Panc1 (cell line): ENCODE results near the gene NRCAM. TPM values are rescaled to one million over a fixed set of nuclear protein-coding genes. Genes with fewer than 3 reads are reported as not detected.

ENCODE experiments used
- ATAC-seq: fragments of 200-7000 bp; cut with Tn5 transposase; 2 replicates; pipeline ENCODE4 v1.9.1; 2020; ENCODE audit warnings: mild to moderate bottlenecking, moderate library complexity
- BruUV-seq: library from RNA; stranded (reverse); fragments of 400-500 nt; replicated peaks from 2 replicates; lab custom pipeline; 2021; lab: Mats Ljungman, UMichigan
- CTCF ChIA-PET: fragments of 300-600 bp; sonication (Branson Sonifier 250); formaldehyde crosslinking; loops from one replicate; lab custom pipeline; 2022; ENCODE audit warnings: antibody characterized with exemption; lab: Charles Lee
- POLR2A ChIA-PET: fragments of 300-600 bp; sonication (Branson Sonifier 250); formaldehyde crosslinking; loops from one replicate; lab custom pipeline; 2022; ENCODE audit warnings: antibody characterized with exemption; lab: Charles Lee
- DNase-seq: peaks from one replicate; pipeline ENCODE4 v3.0.0-alpha.2; 2010; ENCODE audit warnings: low read depth, low spot score
- H3K27ac ChIP-seq: 2 replicates; pipeline ENCODE4 v1.5.1; 2011; ENCODE audit warnings: mild to moderate bottlenecking, low read length, inconsistent platforms
- H3K27me3 ChIP-seq: fragments of 200-500 bp; sonication (Bioruptor generic); 2 replicates; pipeline ENCODE4 v1.6.0; 2014; ENCODE audit warnings: low read length, inconsistent platforms; ENCODE audit not compliant: control insufficient read depth, insufficient read depth
- H3K36me3 ChIP-seq: fragments of 200-500 bp; sonication (Bioruptor generic); 2 replicates; pipeline ENCODE4 v1.5.1; 2014; ENCODE audit warnings: inconsistent platforms, mild to moderate bottlenecking, low read length, moderate library complexity; ENCODE audit not compliant: control insufficient read depth, insufficient read depth
- H3K4me1 ChIP-seq: 2 replicates; pipeline ENCODE4 v1.5.1; 2011; ENCODE audit warnings: inconsistent platforms, mild to moderate bottlenecking, low read length, moderate library complexity; ENCODE audit not compliant: control insufficient read depth, insufficient read depth
- H3K4me3 ChIP-seq, 2 experiments: 2 replicates each; pipeline ENCODE4 v1.5.1; 2011 to 2012; ENCODE audit warnings: low read depth in 2 of 2, low read length in 2 of 2, mild to moderate bottlenecking in 2 of 2, inconsistent platforms in 1 of 2, moderate library complexity in 1 of 2
- H3K9me3 ChIP-seq: fragments of 200-500 bp; sonication (Bioruptor generic); 2 replicates; pipeline ENCODE4 v1.5.1; 2014; ENCODE audit warnings: low read depth, mild to moderate bottlenecking, inconsistent platforms, low read length, moderate library complexity; ENCODE audit not compliant: control insufficient read depth, insufficient read depth
- POLR2AphosphoS5 ChIP-seq: IDR thresholded peaks from 2 replicates; pipeline ENCODE4 v1.6.1; 2012; ENCODE audit warnings: mild to moderate bottlenecking, low read depth, low read length, moderate library complexity
- SIN3A ChIP-seq: IDR thresholded peaks from 2 replicates; pipeline ENCODE4 v1.6.1; 2012; ENCODE audit warnings: low read depth, mild to moderate bottlenecking, low read length, moderate library complexity, borderline replicate concordance; ENCODE audit not compliant: insufficient read depth
- TCF7L2 ChIP-seq: IDR thresholded peaks from 2 replicates; pipeline ENCODE4 v1.6.1; 2011; ENCODE audit warnings: mild to moderate bottlenecking, low read depth, low read length, inconsistent platforms
- in situ Hi-C: cut with HindIII; loops from 2 replicates; pipeline ENCODE4 v1.10.0; 2016; ENCODE audit warnings: low sequenced_read_pairs, low pct_unique_long_range_greater_than_20kb
- intact Hi-C: fragments of 100-400 bp; cut with micrococcal nuclease; formaldehyde crosslinking; loops from one replicate; pipeline ENCODE4 v1.10.0; 2022; ENCODE audit not compliant: unreplicated experiment
- total RNA-seq: library from RNA; stranded (reverse); gene quantifications from one replicate; pipeline ENCODE4 v1.2.1, GENCODE V29; 2021; ENCODE audit not compliant: unreplicated experiment
- TF ChIP-seq, protein P1 (sequence below), 2 experiments: IDR thresholded peaks; 2 replicates each; pipeline ENCODE4 v1.6.1; 2011 to 2012; ENCODE audit warnings: low read depth in 2 of 2, control low read depth in 1 of 2, low read length in 1 of 2, mild to moderate bottlenecking in 1 of 2, moderate library complexity in 1 of 2; ENCODE audit not compliant: insufficient read depth in 1 of 2
- TF ChIP-seq, protein P2 (sequence below): fragments of 450-650 bp; IDR thresholded peaks from 2 replicates; pipeline ENCODE4 v1.5.1; 2017; ENCODE audit warnings: mild to moderate bottlenecking

NRCAM gene
- total RNA-seq, 1 experiment from 2014 or later, result 0.21 TPM

DNA sequence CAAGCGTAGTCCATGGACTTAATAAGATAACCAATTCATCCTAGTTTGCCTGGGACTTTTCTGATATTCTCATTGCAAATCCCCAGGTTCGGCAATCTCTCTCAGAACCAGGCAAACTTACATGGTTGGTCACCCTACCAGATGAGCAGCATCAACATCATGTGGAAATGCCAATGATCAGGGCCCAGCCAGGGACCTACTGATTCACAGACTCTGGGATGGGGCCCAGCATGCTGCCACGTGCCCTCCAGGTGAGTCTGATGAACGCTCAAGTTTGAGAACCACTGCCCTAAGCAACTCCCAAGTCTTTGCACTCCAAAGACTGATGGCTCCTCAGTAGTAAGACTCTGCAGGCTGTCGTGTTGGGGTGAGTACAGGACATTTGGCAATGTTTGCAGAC, 328.8 kb downstream of the NRCAM start:
- in situ Hi-C loops, result no loop called here
- intact Hi-C loops, result no loop called here
- no peak for ATAC-seq
- no peaks in the 10 kb centered on the region for H3K36me3 ChIP-seq
- no peak overlapping the region for H3K4me3 ChIP-seq
- H3K27me3 ChIP-seq, result no peaks in the 10 kb centered on the region
- no TSS peak for BruUV-seq
- no peaks in the 10 kb centered on the region for H3K9me3 ChIP-seq
- no peak for DNase-seq
- H3K4me1 ChIP-seq, result no peaks in the 10 kb centered on the region; the same call in 1 of the 2 replicates
- no peak overlapping the region for H3K27ac ChIP-seq
- CTCF ChIA-PET, result no interaction called here
- TF ChIP-seq POLR2AphosphoS5 (no peak), TCF7L2 (no peak), SIN3A (no peak)
- TF ChIP-seq, protein P1, sequence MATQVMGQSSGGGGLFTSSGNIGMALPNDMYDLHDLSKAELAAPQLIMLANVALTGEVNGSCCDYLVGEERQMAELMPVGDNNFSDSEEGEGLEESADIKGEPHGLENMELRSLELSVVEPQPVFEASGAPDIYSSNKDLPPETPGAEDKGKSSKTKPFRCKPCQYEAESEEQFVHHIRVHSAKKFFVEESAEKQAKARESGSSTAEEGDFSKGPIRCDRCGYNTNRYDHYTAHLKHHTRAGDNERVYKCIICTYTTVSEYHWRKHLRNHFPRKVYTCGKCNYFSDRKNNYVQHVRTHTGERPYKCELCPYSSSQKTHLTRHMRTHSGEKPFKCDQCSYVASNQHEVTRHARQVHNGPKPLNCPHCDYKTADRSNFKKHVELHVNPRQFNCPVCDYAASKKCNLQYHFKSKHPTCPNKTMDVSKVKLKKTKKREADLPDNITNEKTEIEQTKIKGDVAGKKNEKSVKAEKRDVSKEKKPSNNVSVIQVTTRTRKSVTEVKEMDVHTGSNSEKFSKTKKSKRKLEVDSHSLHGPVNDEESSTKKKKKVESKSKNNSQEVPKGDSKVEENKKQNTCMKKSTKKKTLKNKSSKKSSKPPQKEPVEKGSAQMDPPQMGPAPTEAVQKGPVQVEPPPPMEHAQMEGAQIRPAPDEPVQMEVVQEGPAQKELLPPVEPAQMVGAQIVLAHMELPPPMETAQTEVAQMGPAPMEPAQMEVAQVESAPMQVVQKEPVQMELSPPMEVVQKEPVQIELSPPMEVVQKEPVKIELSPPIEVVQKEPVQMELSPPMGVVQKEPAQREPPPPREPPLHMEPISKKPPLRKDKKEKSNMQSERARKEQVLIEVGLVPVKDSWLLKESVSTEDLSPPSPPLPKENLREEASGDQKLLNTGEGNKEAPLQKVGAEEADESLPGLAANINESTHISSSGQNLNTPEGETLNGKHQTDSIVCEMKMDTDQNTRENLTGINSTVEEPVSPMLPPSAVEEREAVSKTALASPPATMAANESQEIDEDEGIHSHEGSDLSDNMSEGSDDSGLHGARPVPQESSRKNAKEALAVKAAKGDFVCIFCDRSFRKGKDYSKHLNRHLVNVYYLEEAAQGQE (IDR thresholded peaks at IDR 0.05; ENCODE audit: insufficient read depth in 1 of 2, low read depth in 2 of 2, low read length in 1 of 2), result no peak
- TF ChIP-seq, protein P2, sequence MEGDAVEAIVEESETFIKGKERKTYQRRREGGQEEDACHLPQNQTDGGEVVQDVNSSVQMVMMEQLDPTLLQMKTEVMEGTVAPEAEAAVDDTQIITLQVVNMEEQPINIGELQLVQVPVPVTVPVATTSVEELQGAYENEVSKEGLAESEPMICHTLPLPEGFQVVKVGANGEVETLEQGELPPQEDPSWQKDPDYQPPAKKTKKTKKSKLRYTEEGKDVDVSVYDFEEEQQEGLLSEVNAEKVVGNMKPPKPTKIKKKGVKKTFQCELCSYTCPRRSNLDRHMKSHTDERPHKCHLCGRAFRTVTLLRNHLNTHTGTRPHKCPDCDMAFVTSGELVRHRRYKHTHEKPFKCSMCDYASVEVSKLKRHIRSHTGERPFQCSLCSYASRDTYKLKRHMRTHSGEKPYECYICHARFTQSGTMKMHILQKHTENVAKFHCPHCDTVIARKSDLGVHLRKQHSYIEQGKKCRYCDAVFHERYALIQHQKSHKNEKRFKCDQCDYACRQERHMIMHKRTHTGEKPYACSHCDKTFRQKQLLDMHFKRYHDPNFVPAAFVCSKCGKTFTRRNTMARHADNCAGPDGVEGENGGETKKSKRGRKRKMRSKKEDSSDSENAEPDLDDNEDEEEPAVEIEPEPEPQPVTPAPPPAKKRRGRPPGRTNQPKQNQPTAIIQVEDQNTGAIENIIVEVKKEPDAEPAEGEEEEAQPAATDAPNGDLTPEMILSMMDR, result no peak
- POLR2A ChIA-PET, result no interaction called here

DNA sequence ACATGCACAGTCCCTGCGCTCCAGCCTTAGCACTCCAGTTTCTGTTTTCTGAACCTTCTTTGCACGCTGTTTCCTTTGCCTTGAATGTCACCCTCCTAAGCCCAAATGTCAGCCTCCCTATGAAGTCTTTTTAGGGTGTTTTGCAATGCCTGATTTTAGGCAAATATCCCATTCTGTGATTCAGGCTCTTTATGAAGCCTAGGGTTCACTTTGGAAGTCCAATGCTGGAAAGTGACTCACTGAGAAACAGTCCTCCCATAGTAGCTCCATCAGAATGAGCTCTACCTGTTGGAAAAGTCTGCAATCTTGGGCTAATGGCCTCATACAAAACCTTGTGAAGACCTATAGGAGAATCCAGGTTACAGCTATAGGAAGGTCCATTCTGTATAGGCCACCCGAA, 331.4 kb downstream of the NRCAM start:
- H3K4me3 ChIP-seq, result no peak overlapping the region
- no peaks in the 10 kb centered on the region for H3K9me3 ChIP-seq
- TF ChIP-seq POLR2AphosphoS5 (no peak), TCF7L2 (no peak), SIN3A (no peak)
- TF ChIP-seq, protein P1 (IDR thresholded peaks at IDR 0.05; ENCODE audit: insufficient read depth in 1 of 2, low read depth in 2 of 2, low read length in 1 of 2), result no peak
- TF ChIP-seq, protein P2, result no peak
- H3K27me3 ChIP-seq, result no peaks in the 10 kb centered on the region
- in situ Hi-C loops (no loop called here), intact Hi-C loops (no loop called here)
- CTCF ChIA-PET, result no interaction called here
- H3K4me1 ChIP-seq, result no peaks in the 10 kb centered on the region; the same call in 1 of the 2 replicates
- no peaks in the 10 kb centered on the region for H3K36me3 ChIP-seq
- no TSS peak for BruUV-seq
- POLR2A ChIA-PET, result no interaction called here
- DNase-seq (no peak), ATAC-seq (no peak)
- H3K27ac ChIP-seq, result no peak overlapping the region
